Psoas muscle (tissue), 8 donors: ENCODE results near the gene SART1. TPM values are rescaled to one million over a fixed set of nuclear protein-coding genes. Genes with fewer than 3 reads are reported as not detected.

ENCODE experiments used
- ATAC-seq, 4 donors: fragments of 200-7000 bp; cut with Tn5 transposase; one replicate each; pipeline ENCODE4 v1.9.1; 2020; ENCODE audit warnings: moderate library complexity in 3 of 4, mild to moderate bottlenecking in 2 of 4
- DNase-seq, 2 donors: peaks; one replicate each; pipeline ENCODE4 v3.0.0-alpha.2; 2020
- H3K27ac ChIP-seq: fragments of 200-600 bp; one replicate; pipeline ENCODE4 v1.8.0; 2022
- H3K27me3 ChIP-seq, 3 donors: fragments of 200-600 bp in 1 of 3; one replicate each; pipeline versions ENCODE4 v1.6.1 to v1.8.0; 2013 to 2022; ENCODE audit warnings: low read length in 2 of 3, mild to moderate bottlenecking in 2 of 3, moderate library complexity in 1 of 3; ENCODE audit not compliant: insufficient read depth in 3 of 3
- H3K36me3 ChIP-seq, 2 donors: fragments of 200-600 bp in 1 of 2; one replicate each; pipeline versions ENCODE4 v1.6.1 to v1.8.0; 2013 to 2022; ENCODE audit warnings: low read depth in 1 of 2, mild to moderate bottlenecking in 1 of 2, moderate library complexity in 1 of 2; ENCODE audit not compliant: insufficient read depth in 1 of 2
- H3K4me1 ChIP-seq: fragments of 200-600 bp; one replicate; pipeline ENCODE4 v1.8.0; 2022
- H3K4me3 ChIP-seq: fragments of 200-600 bp; one replicate; pipeline ENCODE4 v1.8.0; 2022; ENCODE audit warnings: mild to moderate bottlenecking
- H3K9me3 ChIP-seq: fragments of 200-600 bp; one replicate; pipeline ENCODE4 v1.8.0; 2022
- WGBS, 3 donors: extraction: QIAGEN DNeasy Blood & Tissue Kit; methylation state at CpG; one replicate each; pipeline versions ENCODE4 v1.1.6 to v1.1.7; 2013; 5-methylcytosine and 5-hydroxymethylcytosine counted together
- intact Hi-C, 2 donors: fragments of 100-400 bp; cut with DNase I; formaldehyde crosslinking; loops; one replicate each; pipeline versions ENCODE4 v1.11.0 to v1.14.2; 2022
- polyA plus RNA-seq, 3 donors: library from polyadenylated mRNA; stranded (reverse); fragments of 200-250 nt; gene quantifications; one replicate each; pipeline ENCODE4 v1.2.3, GENCODE V29; 2013
- total RNA-seq, 4 donors: library from RNA; stranded (reverse); fragmentation: NEBNext Ultra II Directional in 2 of 4; extraction: Animal tissue kit (Norgen Biotek cat#: 25700) in 2 of 4; gene quantifications; one replicate each; pipeline versions ENCODE4 v1.2.1 to v1.2.4, GENCODE V29; 2021 to 2023
- TF ChIP-seq, protein P1 (sequence below): fragments of 200-600 bp; IDR thresholded peaks from one replicate; pipeline ENCODE4 v1.8.0; 2022; ENCODE audit warnings: antibody characterized with exemption
- donor health status: healthy with polysubstance abuse.
- donor health status: DM: no; HTN: no; CAD: no; lungs with moderate emphysema.
- donor health status: Bipolar disorder and iron deficiency.
- donor health status: healthy.
- donor health status: DM: yes; HTN: yes; CAD: no.
- donor health status: DM: no; HTN: no; CAD: no.
- donor health status: DM: no; HTN: no; CAD: no.
- donor health status: DM: yes; HTN: yes; CAD: no.

Gene SART1
- total and polyA plus RNA-seq, 7 donors = 36.3 to 58.7 (median 49.2) TPM

DNA sequence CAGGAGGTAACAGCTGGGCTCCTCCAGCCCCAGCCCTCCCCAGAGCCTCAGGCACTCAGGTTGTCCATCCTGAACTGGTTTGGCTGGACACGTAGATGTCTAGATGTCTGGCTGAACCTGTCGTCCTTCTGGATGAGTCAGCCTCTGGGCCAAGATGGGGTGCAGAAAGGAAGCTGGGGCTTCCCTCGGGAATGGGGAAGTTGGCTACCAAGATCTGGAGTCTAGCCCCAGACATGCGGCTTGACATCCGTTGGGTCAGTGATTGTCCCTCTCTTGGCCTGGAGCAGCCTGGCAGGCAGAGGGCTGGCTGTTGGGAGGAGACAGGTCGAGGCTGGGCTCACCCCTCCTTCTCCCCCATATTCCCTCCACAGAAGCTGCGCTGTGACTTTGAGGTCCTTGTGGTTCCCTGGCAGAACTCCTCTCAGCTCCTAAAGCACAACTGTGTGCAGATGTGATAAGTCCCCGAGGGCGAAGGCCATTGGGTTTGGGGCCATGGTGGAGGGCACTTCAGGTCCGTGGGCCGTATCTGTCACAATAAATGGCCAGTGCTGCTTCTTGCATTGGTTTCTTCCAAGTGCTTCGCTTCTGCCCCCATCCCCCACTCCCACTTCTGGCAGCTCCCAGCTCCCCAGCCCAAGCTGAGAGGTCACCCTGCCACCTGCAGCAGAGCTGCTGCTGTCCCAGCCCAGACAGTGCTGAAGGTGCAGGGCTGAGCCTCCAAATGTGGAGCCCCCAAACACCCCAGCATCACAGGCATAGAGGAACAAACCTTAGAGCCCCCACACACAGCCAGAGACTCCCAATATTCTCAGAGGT is 51.6 kb downstream of the SART1 start:
- ATAC-seq (no peak), DNase-seq (no peak)
- H3K4me3 ChIP-seq = no peak overlapping the region
- 63 to 66% (median 63%) methylated on average over 12 of the region's 12 CpGs for WGBS, 3 donors
- peaks cover 0 to 7% (median 5%) of the 10 kb centered on the region in 3 donors for H3K27me3 ChIP-seq
- intact Hi-C loops = no loop called here
- TF ChIP-seq, protein P1, sequence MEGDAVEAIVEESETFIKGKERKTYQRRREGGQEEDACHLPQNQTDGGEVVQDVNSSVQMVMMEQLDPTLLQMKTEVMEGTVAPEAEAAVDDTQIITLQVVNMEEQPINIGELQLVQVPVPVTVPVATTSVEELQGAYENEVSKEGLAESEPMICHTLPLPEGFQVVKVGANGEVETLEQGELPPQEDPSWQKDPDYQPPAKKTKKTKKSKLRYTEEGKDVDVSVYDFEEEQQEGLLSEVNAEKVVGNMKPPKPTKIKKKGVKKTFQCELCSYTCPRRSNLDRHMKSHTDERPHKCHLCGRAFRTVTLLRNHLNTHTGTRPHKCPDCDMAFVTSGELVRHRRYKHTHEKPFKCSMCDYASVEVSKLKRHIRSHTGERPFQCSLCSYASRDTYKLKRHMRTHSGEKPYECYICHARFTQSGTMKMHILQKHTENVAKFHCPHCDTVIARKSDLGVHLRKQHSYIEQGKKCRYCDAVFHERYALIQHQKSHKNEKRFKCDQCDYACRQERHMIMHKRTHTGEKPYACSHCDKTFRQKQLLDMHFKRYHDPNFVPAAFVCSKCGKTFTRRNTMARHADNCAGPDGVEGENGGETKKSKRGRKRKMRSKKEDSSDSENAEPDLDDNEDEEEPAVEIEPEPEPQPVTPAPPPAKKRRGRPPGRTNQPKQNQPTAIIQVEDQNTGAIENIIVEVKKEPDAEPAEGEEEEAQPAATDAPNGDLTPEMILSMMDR = no peak
- no peaks in the 10 kb centered on the region for H3K9me3 ChIP-seq
- no peak overlapping the region for H3K27ac ChIP-seq
- no peaks in the 10 kb centered on the region for H3K36me3 ChIP-seq
- peaks cover 21% of the 10 kb centered on the region for H3K4me1 ChIP-seq

DNA sequence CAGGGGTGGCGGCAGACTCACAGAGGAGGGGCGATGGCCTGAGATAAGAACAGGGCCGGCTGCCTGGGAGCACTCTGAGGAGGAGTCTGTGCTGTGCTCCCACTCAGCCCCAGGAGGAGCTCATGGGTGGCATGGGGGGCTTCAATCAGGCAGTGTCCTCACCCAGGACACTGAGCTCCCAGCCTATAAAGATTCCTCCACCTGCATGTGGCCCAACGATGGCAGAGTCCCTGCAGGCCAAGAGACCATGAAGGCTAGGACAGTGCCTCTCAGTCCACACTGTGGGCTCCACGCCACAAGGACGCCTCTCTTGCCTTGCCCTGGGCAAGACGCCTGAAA is 52.2 kb downstream of the SART1 start:
- ATAC-seq = no peak

DNA sequence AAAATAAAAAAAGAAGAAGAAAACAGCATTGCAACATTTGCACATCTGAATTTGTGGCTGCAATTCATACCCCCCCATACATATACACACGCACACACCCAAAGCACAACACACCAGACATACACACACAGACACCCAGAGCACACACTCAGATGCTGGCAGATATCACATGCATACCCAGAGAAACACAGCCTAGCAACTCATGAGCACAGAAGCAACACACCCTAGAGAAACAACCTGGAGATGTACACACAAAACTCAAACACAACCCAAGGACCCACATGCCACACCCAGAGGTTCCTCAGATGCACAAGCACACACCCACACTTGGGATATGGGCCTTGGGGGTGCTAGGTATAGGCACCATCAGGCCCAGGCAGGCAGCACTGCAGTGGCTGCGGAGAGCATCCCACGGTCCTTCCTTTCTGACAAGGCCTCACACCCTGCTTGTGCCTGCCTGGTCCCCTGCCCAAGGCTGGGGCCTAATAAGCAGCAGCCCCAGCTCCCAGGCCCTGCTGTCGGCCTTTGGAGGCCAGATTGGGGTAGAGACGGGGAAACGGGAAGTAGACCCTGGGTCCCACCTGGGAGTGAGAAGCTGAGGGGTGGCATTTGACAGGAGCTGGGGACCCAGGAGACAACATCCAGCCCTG is 53.4 kb downstream of the SART1 start:
- no peaks in the 10 kb centered on the region for H3K9me3 ChIP-seq
- H3K27ac ChIP-seq = peak overlapping the region; percentile 69
- 86 to 87% (median 86%) methylated on average over 6 of the region's 6 CpGs for WGBS, 3 donors
- peaks cover 21% of the 10 kb centered on the region for H3K4me1 ChIP-seq
- peak overlapping the region; percentile 28 for H3K4me3 ChIP-seq
- TF ChIP-seq, protein P1 = no peak
- peak in 2 of 4 donors; percentile 4 to 16 for ATAC-seq
- no peak for DNase-seq
- no peaks in the 10 kb centered on the region for H3K36me3 ChIP-seq
- H3K27me3 ChIP-seq = peaks cover 0 to 7% (median 5%) of the 10 kb centered on the region in 3 donors
- intact Hi-C loops = no loop called here

More for the DNA sequence above, 52.2 kb downstream of the SART1 start:
- Histone ChIP-seq H3K4me3 (no peak overlapping the region), H3K4me1 (peaks cover 21% of the 10 kb centered on the region), H3K27ac (no peak overlapping the region), H3K9me3 (no peaks in the 10 kb centered on the region), H3K36me3 (no peaks in the 10 kb centered on the region), H3K27me3 (peaks cover 0 to 7% (median 5%) of the 10 kb centered on the region in 3 donors)
- DNase-seq = no peak
- TF ChIP-seq, protein P1 = no peak
- WGBS, 3 donors = 73 to 79% (median 78%) methylated on average over 7 of the region's 7 CpGs
- intact Hi-C loops = no loop called here

DNA sequence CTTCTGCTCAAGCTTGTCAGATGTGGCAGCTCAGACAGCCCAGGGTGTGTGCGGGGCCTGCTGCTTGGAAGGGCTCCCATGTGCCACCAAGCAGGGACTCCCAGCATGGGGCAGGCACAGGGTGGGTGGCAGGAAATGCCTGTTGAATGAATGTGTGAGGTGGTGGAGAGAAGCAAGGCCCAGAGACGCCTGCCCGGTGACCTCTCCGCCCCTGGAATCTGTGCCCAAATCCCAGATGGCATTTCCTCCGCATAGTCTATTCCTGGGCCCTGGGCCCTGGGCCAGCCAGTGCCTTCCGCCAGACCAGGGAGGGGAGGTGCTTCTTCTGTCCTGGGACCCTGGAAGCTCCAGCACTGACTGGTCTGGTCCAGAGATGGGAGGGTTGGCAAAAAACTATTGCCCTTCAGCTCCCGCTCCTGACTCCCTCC is 53.9 kb downstream of the SART1 start:
- Histone ChIP-seq H3K4me3 (peak overlapping the region; percentile 28), H3K27me3 (peaks cover 0 to 7% (median 5%) of the 10 kb centered on the region in 3 donors), H3K27ac (peak overlapping the region; percentile 69), H3K9me3 (no peaks in the 10 kb centered on the region), H3K36me3 (no peaks in the 10 kb centered on the region), H3K4me1 (peaks cover 21% of the 10 kb centered on the region)
- ATAC-seq (peak; percentile 77 to 89 (median 85)), DNase-seq (peak in 1 of 2 donors; percentile 74)
- 31 to 41% (median 38%) methylated on average over 7 of the region's 7 CpGs for WGBS, 3 donors
- TF ChIP-seq, protein P1 = no peak
- intact Hi-C loops = no loop called here
